SHP77 treated with DMSO at 0.1 percent for 48 hours (cell line): Measurements from ENCODE around the gene HEPACAM.
A peak's percentile ranks its signal among the peaks of the same experiment; 100 is the strongest.
"Not testable (repeated sequence)": the region's sequence is repeated elsewhere in the genome, so short reads cannot be mapped to it uniquely, and the experiment has no call there.

Source experiments
- DNase-seq: peaks from one replicate; lab custom pipeline; 2025; lab: John Stamatoyannopoulos, UW

Gene HEPACAM

GRCh38 chr11:124935548-124936514, at the start of gene HEPACAM:
TSS of gene HEPACAM (minus strand) at chr11:124936047. CDS start at chr11:124936006, 41 bp downstream.
- DNase-seq = no peak

- no peak for DNase-seq
Measured at GRCh38 chr11:124984512-124984854, 48.6 kb upstream of the HEPACAM start.

GRCh38 chr11:124983674-124984511, 48.0 kb upstream of the HEPACAM start:
- no peak for DNase-seq

GRCh38 chr11:124982043-124982442, 46.2 kb upstream of the HEPACAM start:
- no peak for DNase-seq

GRCh38 chr11:124978316-124978715, 42.5 kb upstream of the HEPACAM start:
- no peak for DNase-seq

GRCh38 chr11:124977006-124977405, 41.2 kb upstream of the HEPACAM start:
- no peak for DNase-seq

GRCh38 chr11:124976531-124976930, 40.7 kb upstream of the HEPACAM start:
- DNase-seq = no peak

GRCh38 chr11:124971810-124972209, 36.0 kb upstream of the HEPACAM start:
- DNase-seq = no peak

- DNase-seq = no peak
Measured at GRCh38 chr11:124970925-124971324, 35.1 kb upstream of the HEPACAM start.

GRCh38 chr11:124968197-124968596, 32.4 kb upstream of the HEPACAM start:
- DNase-seq = not testable (repeated sequence)

GRCh38 chr11:124961972-124962609, 26.2 kb upstream of the HEPACAM start:
- DNase-seq = peak; percentile 19

GRCh38 chr11:124955035-124955434, 19.2 kb upstream of the HEPACAM start:
- no peak for DNase-seq

- DNase-seq = no peak
Measured at GRCh38 chr11:124954590-124954955, 18.7 kb upstream of the HEPACAM start.

- peak; percentile 95 for DNase-seq
Measured at GRCh38 chr11:124953753-124954589, 18.1 kb upstream of the HEPACAM start, which contains the start of gene CCDC15. TSS of gene CCDC15 (plus strand) at chr11:124954202. CDS start at chr11:124954733, 531 bp downstream.

GRCh38 chr11:124951341-124951740, 15.5 kb upstream of the HEPACAM start:
- DNase-seq = no peak

GRCh38 chr11:124950601-124951330, 14.9 kb upstream of the HEPACAM start:
- no peak for DNase-seq

GRCh38 chr11:124946735-124947141, 10.9 kb upstream of the HEPACAM start:
- DNase-seq = no peak

- no peak for DNase-seq
Measured at GRCh38 chr11:124945826-124946225, 10.0 kb upstream of the HEPACAM start.

- DNase-seq = no peak
Measured at GRCh38 chr11:124944565-124944964, 8.7 kb upstream of the HEPACAM start.

- DNase-seq = no peak
Measured at GRCh38 chr11:124943741-124944140, 7.9 kb upstream of the HEPACAM start.

GRCh38 chr11:124943254-124943616, 7.4 kb upstream of the HEPACAM start:
- no peak for DNase-seq
